GM23338 (cell line): ENCODE measurements around the gene OR6V1.

Source experiments
- CREB1 ChIP-seq: fragments of 250-450 bp; sonication (Bioruptor Pico); IDR thresholded peaks from 2 replicates; pipeline ENCODE4 v1.5.0; 2020; ENCODE audit warnings: low read depth, mild to moderate bottlenecking, moderate library complexity
- EZH2 ChIP-seq: fragments of 200-600 bp; sonication (generic); IDR thresholded peaks from one replicate; pipeline ENCODE4 v1.8.0; 2017; ENCODE audit warnings: antibody characterized with exemption, mild to moderate bottlenecking, low read depth; ENCODE audit not compliant: unreplicated experiment
- EZH2phosphoT487 ChIP-seq: fragments of 200-600 bp; sonication (generic); IDR thresholded peaks from one replicate; pipeline ENCODE4 v1.8.1; 2018; ENCODE audit warnings: antibody characterized with exemption; ENCODE audit not compliant: unreplicated experiment
- NANOG ChIP-seq: IDR thresholded peaks from 2 replicates; pipeline ENCODE4 v1.6.1; 2016; ENCODE audit warnings: antibody characterized with exemption, borderline replicate concordance
- POLR2AphosphoS5 ChIP-seq: IDR thresholded peaks from 2 replicates; pipeline ENCODE4 v1.6.1; 2016; ENCODE audit warnings: antibody characterized with exemption, low read depth
- TF ChIP-seq, protein P1 (sequence below), 2 experiments: fragments of 200-600 bp in 1 of 2; sonication (generic) in 1 of 2; conservative IDR thresholded peaks; 2 replicates each; pipeline versions ENCODE4 v1.5.1 to v1.6.1; 2016 to 2017; ENCODE audit warnings: antibody characterized with exemption in 2 of 2, low read depth in 2 of 2, mild to moderate bottlenecking in 2 of 2, moderate library complexity in 1 of 2
- TF ChIP-seq, protein P2 (sequence below): IDR thresholded peaks from 2 replicates; pipeline ENCODE4 v1.6.1; 2016; ENCODE audit warnings: antibody characterized with exemption

DNA sequence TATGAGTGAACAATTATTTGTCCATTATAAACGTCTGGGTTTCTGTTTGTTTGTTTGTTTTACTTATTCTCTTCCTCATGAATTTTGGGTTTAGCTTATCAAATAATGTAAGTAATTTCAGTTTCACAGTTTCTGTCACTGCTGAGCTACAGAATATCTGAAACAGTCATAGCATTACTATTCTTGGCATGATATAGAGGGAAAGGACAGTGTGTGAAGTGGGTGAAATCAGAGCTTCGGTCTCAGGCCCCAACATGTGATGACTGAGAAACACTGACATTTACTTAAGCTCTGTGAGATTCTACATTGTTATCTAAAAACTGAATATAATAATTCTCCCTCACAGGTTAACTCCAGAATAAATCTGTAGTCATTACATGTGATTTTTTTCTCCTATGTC lies 8.8 kb upstream of the OR6V1 start:
- TF ChIP-seq, protein P1, sequence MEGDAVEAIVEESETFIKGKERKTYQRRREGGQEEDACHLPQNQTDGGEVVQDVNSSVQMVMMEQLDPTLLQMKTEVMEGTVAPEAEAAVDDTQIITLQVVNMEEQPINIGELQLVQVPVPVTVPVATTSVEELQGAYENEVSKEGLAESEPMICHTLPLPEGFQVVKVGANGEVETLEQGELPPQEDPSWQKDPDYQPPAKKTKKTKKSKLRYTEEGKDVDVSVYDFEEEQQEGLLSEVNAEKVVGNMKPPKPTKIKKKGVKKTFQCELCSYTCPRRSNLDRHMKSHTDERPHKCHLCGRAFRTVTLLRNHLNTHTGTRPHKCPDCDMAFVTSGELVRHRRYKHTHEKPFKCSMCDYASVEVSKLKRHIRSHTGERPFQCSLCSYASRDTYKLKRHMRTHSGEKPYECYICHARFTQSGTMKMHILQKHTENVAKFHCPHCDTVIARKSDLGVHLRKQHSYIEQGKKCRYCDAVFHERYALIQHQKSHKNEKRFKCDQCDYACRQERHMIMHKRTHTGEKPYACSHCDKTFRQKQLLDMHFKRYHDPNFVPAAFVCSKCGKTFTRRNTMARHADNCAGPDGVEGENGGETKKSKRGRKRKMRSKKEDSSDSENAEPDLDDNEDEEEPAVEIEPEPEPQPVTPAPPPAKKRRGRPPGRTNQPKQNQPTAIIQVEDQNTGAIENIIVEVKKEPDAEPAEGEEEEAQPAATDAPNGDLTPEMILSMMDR (conservative IDR thresholded peaks at IDR 0.05; ENCODE audit: low read depth in 2 of 2): no peak
- no peak for TF ChIP-seq EZH2phosphoT487
- no peak for TF ChIP-seq NANOG
- no peak for TF ChIP-seq EZH2
- TF ChIP-seq CREB1 (CRISPR knock-in tag): no peak
- no peak for TF ChIP-seq POLR2AphosphoS5
- TF ChIP-seq, protein P2, sequence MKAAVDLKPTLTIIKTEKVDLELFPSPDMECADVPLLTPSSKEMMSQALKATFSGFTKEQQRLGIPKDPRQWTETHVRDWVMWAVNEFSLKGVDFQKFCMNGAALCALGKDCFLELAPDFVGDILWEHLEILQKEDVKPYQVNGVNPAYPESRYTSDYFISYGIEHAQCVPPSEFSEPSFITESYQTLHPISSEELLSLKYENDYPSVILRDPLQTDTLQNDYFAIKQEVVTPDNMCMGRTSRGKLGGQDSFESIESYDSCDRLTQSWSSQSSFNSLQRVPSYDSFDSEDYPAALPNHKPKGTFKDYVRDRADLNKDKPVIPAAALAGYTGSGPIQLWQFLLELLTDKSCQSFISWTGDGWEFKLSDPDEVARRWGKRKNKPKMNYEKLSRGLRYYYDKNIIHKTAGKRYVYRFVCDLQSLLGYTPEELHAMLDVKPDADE: no peak
